NB4 (cell line): Measurements from ENCODE around the gene TXNRD2.

Experiments used
- CTCF ChIP-seq: IDR thresholded peaks from one replicate; pipeline ENCODE4 v1.5.1; 2012; ENCODE audit warnings: low read depth, low read length
- MAX ChIP-seq: IDR thresholded peaks from 2 replicates; pipeline ENCODE4 v1.6.1; 2011; ENCODE audit warnings: low read depth, low read length
- POLR2A ChIP-seq: IDR thresholded peaks from 2 replicates; pipeline ENCODE4 v1.6.1; 2011; ENCODE audit warnings: mild to moderate bottlenecking; ENCODE audit not compliant: insufficient read length; ENCODE audit errors: extremely low read depth

- TF ChIP-seq CTCF (no peak), MAX (no peak), POLR2A (no peak)
These were observed 67.1 kb downstream of the TXNRD2 start for GRCh38 chr22:19874307-19875060.
